PFSK-1 (cell line): Measurements from ENCODE around the gene MPO.

Experiments
- POLR2AphosphoS5 ChIP-seq: IDR thresholded peaks from 2 replicates; pipeline ENCODE4 v1.6.1; 2012; ENCODE audit warnings: low read depth, mild to moderate bottlenecking, control low read depth, low read length, moderate library complexity
- SIN3A ChIP-seq: IDR thresholded peaks from 2 replicates; pipeline ENCODE4 v1.6.1; 2012; ENCODE audit warnings: mild to moderate bottlenecking, low read length, moderate library complexity, borderline replicate concordance; ENCODE audit not compliant: insufficient read depth
- TAF1 ChIP-seq: IDR thresholded peaks from 2 replicates; pipeline ENCODE4 v1.6.1; 2012; ENCODE audit warnings: low read length, control low read depth, borderline replicate concordance; ENCODE audit not compliant: insufficient read depth
- TF ChIP-seq, protein P1 (sequence below), 2 experiments: IDR thresholded peaks; 2 replicates each; pipeline versions ENCODE4 v1.6.1 to v1.8.0; 2011 to 2012; ENCODE audit warnings: low read depth in 2 of 2, low read length in 2 of 2, control low read depth in 1 of 2, inconsistent platforms in 1 of 2, mild to moderate bottlenecking in 1 of 2, moderate library complexity in 1 of 2; ENCODE audit not compliant: insufficient read depth in 1 of 2

DNA sequence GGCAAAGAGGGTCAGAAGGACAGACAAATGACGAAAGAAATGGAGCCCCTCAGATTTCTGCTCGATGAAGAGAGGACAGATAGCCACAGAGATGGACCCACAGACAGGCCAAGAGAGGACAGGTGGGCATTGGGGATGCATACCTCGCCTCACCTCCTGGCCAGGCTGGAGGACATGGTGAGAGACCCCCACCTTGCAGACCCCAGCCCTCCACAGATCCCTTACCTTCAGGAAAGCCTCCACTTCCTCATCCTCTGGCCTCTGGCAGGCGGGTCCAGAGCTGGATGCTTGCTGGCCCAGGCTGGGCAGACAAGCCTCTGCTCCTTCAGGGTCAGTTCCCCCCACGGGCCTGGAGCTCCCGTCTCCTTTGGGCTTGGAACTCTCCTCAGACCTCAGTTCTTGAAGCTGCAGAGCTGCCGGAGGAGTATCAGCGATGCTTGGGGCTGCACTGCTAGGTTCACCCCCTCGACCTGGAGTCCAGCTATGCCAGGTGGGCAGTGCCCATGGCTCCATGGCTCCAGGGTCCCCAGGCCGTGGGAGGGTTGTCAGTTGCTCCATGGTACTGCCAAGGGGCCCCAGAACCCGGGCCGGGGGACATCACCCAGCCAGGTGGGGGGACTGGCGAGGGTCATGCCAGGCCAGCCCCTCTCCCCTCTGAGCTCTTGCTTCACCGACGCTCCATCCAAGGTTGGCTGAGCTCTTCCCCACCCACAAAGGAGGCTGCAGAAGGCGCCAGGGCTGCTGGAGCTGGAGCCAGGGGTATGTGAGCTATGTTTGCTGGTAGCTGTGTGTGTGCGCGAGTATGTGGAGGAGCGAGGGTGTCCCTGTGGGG lies 46.8 kb upstream of the MPO start:
- no peak for TF ChIP-seq TAF1
- TF ChIP-seq, protein P1, sequence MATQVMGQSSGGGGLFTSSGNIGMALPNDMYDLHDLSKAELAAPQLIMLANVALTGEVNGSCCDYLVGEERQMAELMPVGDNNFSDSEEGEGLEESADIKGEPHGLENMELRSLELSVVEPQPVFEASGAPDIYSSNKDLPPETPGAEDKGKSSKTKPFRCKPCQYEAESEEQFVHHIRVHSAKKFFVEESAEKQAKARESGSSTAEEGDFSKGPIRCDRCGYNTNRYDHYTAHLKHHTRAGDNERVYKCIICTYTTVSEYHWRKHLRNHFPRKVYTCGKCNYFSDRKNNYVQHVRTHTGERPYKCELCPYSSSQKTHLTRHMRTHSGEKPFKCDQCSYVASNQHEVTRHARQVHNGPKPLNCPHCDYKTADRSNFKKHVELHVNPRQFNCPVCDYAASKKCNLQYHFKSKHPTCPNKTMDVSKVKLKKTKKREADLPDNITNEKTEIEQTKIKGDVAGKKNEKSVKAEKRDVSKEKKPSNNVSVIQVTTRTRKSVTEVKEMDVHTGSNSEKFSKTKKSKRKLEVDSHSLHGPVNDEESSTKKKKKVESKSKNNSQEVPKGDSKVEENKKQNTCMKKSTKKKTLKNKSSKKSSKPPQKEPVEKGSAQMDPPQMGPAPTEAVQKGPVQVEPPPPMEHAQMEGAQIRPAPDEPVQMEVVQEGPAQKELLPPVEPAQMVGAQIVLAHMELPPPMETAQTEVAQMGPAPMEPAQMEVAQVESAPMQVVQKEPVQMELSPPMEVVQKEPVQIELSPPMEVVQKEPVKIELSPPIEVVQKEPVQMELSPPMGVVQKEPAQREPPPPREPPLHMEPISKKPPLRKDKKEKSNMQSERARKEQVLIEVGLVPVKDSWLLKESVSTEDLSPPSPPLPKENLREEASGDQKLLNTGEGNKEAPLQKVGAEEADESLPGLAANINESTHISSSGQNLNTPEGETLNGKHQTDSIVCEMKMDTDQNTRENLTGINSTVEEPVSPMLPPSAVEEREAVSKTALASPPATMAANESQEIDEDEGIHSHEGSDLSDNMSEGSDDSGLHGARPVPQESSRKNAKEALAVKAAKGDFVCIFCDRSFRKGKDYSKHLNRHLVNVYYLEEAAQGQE (IDR thresholded peaks at IDR 0.05; ENCODE audit: insufficient read depth in 1 of 2, low read depth in 2 of 2, low read length in 2 of 2), result no peak
- TF ChIP-seq POLR2AphosphoS5, result no peak
- no peak for TF ChIP-seq SIN3A
